Memory B cell (primary cell): ENCODE data around the gene TRAPPC10.

ENCODE experiments used
- ATAC-seq: fragments of 150-1000 bp; cut with Tn5 transposase; 2 replicates; pipeline ENCODE4 v1.10.0; 2021; ENCODE audit warnings: low read depth, mild to moderate bottlenecking, moderate library complexity
- DNase-seq, 2 donors: peaks; one replicate each; pipeline ENCODE4 v3.0.0; 2022; ENCODE audit warnings: low spot score in 2 of 2
- H3K27ac Mint-ChIP-seq: one replicate; pipeline ENCODE4 v1.8.0; 2022; ENCODE audit warnings: mild to moderate bottlenecking, moderate library complexity, mixed read lengths
- H3K27me3 Mint-ChIP-seq: one replicate; pipeline ENCODE4 v1.8.0; 2022; ENCODE audit warnings: mixed read lengths
- H3K36me3 Mint-ChIP-seq: one replicate; pipeline ENCODE4 v1.8.0; 2022; ENCODE audit warnings: mild to moderate bottlenecking, mixed read lengths
- H3K4me1 Mint-ChIP-seq: one replicate; pipeline ENCODE4 v1.8.0; 2022; ENCODE audit warnings: mixed read lengths
- H3K4me3 Mint-ChIP-seq: one replicate; pipeline ENCODE4 v1.8.0; 2022; ENCODE audit warnings: mild to moderate bottlenecking, moderate library complexity, mixed read lengths
- H3K9me3 Mint-ChIP-seq: one replicate; pipeline ENCODE4 v1.8.0; 2022; ENCODE audit warnings: mixed read lengths

The TRAPPC10 gene

GRCh38 chr21:43988016-43988415 is 24.1 kb upstream of the TRAPPC10 start:
- no peak for ATAC-seq
- H3K27me3 Mint-ChIP-seq: peaks cover 2% of the 10 kb centered on the region
- H3K4me1 Mint-ChIP-seq: peaks cover 4% of the 10 kb centered on the region
- DNase-seq: no peak
- H3K27ac Mint-ChIP-seq: no peak overlapping the region
- H3K9me3 Mint-ChIP-seq: no peaks in the 10 kb centered on the region
- no peaks in the 10 kb centered on the region for H3K36me3 Mint-ChIP-seq
- H3K4me3 Mint-ChIP-seq: no peak overlapping the region

- Mint-ChIP-seq H3K27ac (no peak overlapping the region), H3K9me3 (no peaks in the 10 kb centered on the region), H3K4me3 (no peak overlapping the region), H3K36me3 (no peaks in the 10 kb centered on the region), H3K27me3 (peaks cover 2% of the 10 kb centered on the region), H3K4me1 (peaks cover 4% of the 10 kb centered on the region)
- no peak for DNase-seq
- ATAC-seq: no peak
These were observed 23.4 kb upstream of the TRAPPC10 start for GRCh38 chr21:43988506-43989230.

- Mint-ChIP-seq H3K27ac (no peak overlapping the region), H3K4me1 (peaks cover 4% of the 10 kb centered on the region), H3K9me3 (no peaks in the 10 kb centered on the region), H3K36me3 (no peaks in the 10 kb centered on the region), H3K4me3 (no peak overlapping the region), H3K27me3 (peaks cover 2% of the 10 kb centered on the region)
- ATAC-seq (no peak), DNase-seq (no peak)
These were observed 22.7 kb upstream of the TRAPPC10 start for GRCh38 chr21:43989401-43989800.

- Mint-ChIP-seq H3K4me3 (no peak overlapping the region), H3K27me3 (no peaks in the 10 kb centered on the region), H3K9me3 (no peaks in the 10 kb centered on the region), H3K36me3 (no peaks in the 10 kb centered on the region), H3K27ac (no peak overlapping the region), H3K4me1 (no peaks in the 10 kb centered on the region)
- DNase-seq: no peak
- no peak for ATAC-seq
These were observed 20.6 kb upstream of the TRAPPC10 start for GRCh38 chr21:43991447-43991991.

DNA sequence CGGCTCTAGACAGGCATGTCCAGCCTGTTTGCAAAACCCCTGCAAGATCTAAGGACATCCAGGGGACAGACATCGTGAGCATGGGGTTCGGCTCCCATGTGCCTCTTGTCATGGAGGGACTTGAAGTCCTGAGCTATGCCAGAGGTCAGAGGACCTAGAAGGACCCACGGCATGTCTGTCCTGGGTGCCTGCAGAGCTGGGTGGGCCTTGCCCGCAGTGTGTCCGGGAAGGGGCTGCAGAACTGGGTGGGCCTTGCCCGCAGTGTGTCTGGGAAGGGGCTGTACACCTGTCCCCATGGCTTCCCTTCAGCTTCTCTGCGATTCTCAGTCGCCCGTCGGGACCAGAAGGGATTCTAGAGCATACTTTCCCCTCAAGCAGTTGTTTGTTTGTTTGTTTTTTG is 20.0 kb upstream of the TRAPPC10 start:
- H3K4me1 Mint-ChIP-seq: no peaks in the 10 kb centered on the region
- no peak for DNase-seq
- no peak overlapping the region for H3K27ac Mint-ChIP-seq

GRCh38 chr21:43993420-43993934 is 18.6 kb upstream of the TRAPPC10 start:
- Mint-ChIP-seq H3K4me1 (no peaks in the 10 kb centered on the region), H3K27ac (no peak overlapping the region), H3K9me3 (no peaks in the 10 kb centered on the region), H3K27me3 (no peaks in the 10 kb centered on the region), H3K4me3 (no peak overlapping the region), H3K36me3 (no peaks in the 10 kb centered on the region)
- no peak for DNase-seq
- ATAC-seq: no peak

More for the DNA sequence above, 20.0 kb upstream of the TRAPPC10 start:
- Mint-ChIP-seq H3K4me3 (no peak overlapping the region), H3K27me3 (no peaks in the 10 kb centered on the region), H3K36me3 (no peaks in the 10 kb centered on the region), H3K9me3 (no peaks in the 10 kb centered on the region)
- ATAC-seq: no peak

GRCh38 chr21:43994085-43994484 is 18.0 kb upstream of the TRAPPC10 start:
- Mint-ChIP-seq H3K27ac (no peak overlapping the region), H3K9me3 (no peaks in the 10 kb centered on the region), H3K4me1 (no peaks in the 10 kb centered on the region), H3K36me3 (no peaks in the 10 kb centered on the region), H3K4me3 (no peak overlapping the region), H3K27me3 (no peaks in the 10 kb centered on the region)
- ATAC-seq (no peak), DNase-seq (no peak)

DNA sequence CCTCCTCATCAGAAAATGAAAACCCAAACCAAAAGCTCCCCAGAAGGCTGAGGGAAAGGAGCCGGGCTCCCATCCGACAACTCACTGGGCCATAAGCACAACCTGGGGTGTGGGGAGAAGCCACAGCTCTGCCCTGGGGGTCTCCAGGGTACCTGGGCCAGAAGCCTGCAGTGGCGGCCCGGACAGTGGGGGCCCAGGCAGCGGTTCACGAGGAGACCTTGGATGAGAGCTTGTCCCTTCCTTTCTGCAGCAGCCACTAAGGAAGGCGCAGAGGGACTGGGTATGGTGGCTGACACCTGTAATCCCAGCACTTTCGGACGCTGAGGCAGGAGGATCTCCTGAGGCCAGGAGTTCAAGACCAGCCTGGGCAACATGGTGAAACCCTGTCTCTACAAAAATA is 17.5 kb upstream of the TRAPPC10 start:
- Mint-ChIP-seq H3K36me3 (no peaks in the 10 kb centered on the region), H3K4me3 (no peak overlapping the region), H3K4me1 (no peaks in the 10 kb centered on the region), H3K27ac (no peak overlapping the region), H3K27me3 (no peaks in the 10 kb centered on the region), H3K9me3 (no peaks in the 10 kb centered on the region)
- ATAC-seq: no peak
- no peak for DNase-seq

- Mint-ChIP-seq H3K36me3 (no peaks in the 10 kb centered on the region), H3K27ac (no peak overlapping the region), H3K4me1 (no peaks in the 10 kb centered on the region), H3K27me3 (no peaks in the 10 kb centered on the region), H3K9me3 (no peaks in the 10 kb centered on the region), H3K4me3 (no peak overlapping the region)
- ATAC-seq (no peak), DNase-seq (no peak)
These were observed 16.5 kb upstream of the TRAPPC10 start for GRCh38 chr21:43995521-43996105.

DNA sequence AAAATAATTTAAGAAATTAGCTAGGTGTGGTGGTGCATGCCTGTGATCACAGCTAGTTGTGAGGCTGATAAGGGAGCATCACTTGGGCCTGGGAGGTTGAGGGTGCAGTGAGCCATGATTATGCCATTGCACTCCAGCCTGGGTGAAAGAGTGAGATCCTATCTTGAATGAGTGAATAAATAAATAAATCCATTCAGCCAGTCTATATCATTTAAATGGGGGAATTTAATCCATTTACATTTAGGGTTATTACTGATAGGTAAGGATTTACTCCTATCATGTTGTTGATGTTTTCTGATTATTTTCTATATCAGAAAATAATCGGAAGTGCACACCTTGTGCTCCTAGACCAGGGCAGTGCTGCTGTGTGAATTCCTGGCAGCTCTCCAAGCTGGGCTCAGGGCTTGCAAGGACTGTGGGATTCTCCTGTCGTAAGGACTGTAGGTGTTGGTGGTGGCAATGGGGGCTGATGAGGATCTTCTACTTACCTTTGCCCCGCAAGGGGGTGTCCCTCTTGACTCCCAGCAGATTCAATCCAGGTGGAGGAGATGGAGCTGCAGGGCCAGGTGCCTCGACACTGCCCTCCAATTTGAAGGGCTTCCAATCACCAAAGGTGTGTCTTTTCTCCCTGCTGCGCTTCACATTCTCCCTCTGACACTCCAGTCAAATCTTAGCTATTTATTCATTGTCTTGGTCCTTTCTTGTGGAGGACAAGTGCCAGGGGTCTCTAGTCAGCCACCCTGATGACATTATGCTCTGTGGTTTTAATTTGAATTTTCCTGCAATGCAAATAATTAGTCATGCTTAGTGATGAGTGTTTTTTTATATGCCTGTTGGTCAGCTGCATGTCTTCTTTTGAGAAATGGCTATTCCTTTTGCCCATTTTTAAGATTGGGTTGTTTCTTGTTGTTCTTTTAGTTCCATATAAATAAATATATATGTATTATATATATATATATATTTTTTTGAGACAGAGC is 14.1 kb upstream of the TRAPPC10 start:
- H3K4me1 Mint-ChIP-seq: no peaks in the 10 kb centered on the region
- DNase-seq: no peak
- no peak overlapping the region for H3K27ac Mint-ChIP-seq
- H3K27me3 Mint-ChIP-seq: no peaks in the 10 kb centered on the region
- no peaks in the 10 kb centered on the region for H3K36me3 Mint-ChIP-seq
- ATAC-seq: no peak
- H3K4me3 Mint-ChIP-seq: no peak overlapping the region
- H3K9me3 Mint-ChIP-seq: no peaks in the 10 kb centered on the region

- ATAC-seq (no peak), DNase-seq (no peak)
- Mint-ChIP-seq H3K9me3 (no peaks in the 10 kb centered on the region), H3K4me1 (no peaks in the 10 kb centered on the region), H3K4me3 (no peak overlapping the region), H3K27me3 (no peaks in the 10 kb centered on the region), H3K36me3 (no peaks in the 10 kb centered on the region), H3K27ac (no peak overlapping the region)
These were observed 11.7 kb upstream of the TRAPPC10 start for GRCh38 chr21:44000360-44000759.

DNA sequence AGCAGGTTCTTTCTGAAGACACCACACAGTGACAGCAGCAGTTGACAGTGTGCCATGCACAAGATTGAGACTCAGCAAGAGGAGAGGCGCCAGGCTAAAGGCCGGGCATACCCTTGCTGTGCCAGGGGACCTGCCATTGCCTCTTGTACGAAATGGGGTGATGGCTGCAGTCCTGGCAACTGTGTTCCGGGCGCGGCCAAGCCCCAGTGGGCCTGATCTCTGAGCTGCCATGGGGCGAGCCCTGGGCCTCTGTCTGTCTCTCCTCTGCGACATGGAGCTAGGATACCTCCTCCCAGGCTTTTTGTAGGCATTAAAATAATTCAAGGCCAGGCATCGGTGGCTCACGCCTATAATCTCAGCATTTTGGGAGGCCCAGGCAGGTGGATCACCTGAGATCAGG is 9.6 kb upstream of the TRAPPC10 start:
- no peaks in the 10 kb centered on the region for H3K9me3 Mint-ChIP-seq

GRCh38 chr21:44003307-44003966 is 8.7 kb upstream of the TRAPPC10 start:
- no peak for DNase-seq
- no peak for ATAC-seq
- no peak overlapping the region for H3K4me3 Mint-ChIP-seq
- H3K27me3 Mint-ChIP-seq: no peaks in the 10 kb centered on the region
- peaks cover 4% of the 10 kb centered on the region for H3K36me3 Mint-ChIP-seq
- no peak overlapping the region for H3K27ac Mint-ChIP-seq
- H3K4me1 Mint-ChIP-seq: no peaks in the 10 kb centered on the region
- no peaks in the 10 kb centered on the region for H3K9me3 Mint-ChIP-seq

More for the DNA sequence above, 9.6 kb upstream of the TRAPPC10 start:
- Mint-ChIP-seq H3K27me3 (no peaks in the 10 kb centered on the region), H3K27ac (no peak overlapping the region), H3K4me1 (no peaks in the 10 kb centered on the region), H3K4me3 (no peak overlapping the region), H3K36me3 (peaks cover under 1% of the 10 kb centered on the region)
- no peak for DNase-seq
- ATAC-seq: no peak
